NCI-H187 treated with DMSO at 0.1 percent for 48 hours (cell line): ENCODE data around the gene DNAH11.
"Not testable (repeated sequence)": the region's sequence is repeated elsewhere in the genome, so short reads cannot be mapped to it uniquely, and the experiment has no call there.

Experiments
- DNase-seq: peaks from one replicate; lab custom pipeline; 2025; lab: John Stamatoyannopoulos, UW

Gene DNAH11

DNA sequence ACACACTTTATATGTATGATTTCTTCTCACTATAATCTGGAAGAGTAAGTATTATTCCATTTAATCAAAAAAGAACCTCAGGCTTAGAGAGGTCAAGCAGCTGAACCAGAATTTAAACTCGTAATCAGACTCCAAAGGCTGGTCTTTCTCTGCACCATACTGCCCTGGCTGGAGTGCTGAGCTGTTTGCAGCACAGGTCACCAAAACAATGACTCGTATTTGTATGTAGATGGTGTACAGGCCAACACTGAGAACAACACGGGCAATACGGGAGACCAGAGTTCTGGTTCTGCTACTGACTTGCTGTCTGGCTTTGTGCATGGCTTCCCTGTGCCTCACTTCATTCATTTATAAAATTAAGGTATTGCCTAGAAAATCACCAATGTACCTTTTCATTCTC, 344.9 kb downstream of the DNAH11 start:
- no peak for DNase-seq

DNA sequence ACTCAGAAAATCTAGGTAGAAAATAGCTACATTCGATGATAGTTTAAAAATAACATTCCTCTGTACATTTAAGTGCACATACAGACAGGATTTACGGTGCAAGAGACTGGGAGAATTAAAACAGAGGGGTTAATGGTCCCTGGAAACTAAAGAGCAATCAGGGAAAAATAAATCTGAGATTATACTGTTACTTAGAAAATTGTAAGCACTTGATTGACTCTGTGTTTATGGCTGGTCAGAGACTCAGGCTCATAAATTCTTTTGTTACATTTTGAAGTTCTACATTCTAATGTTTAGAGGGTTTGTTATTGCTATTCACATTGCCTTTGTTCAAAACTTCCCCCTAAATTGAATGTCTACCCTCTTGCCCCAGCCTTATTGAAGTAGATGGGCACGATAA, 348.5 kb downstream of the DNAH11 start:
- DNase-seq = no peak

DNA sequence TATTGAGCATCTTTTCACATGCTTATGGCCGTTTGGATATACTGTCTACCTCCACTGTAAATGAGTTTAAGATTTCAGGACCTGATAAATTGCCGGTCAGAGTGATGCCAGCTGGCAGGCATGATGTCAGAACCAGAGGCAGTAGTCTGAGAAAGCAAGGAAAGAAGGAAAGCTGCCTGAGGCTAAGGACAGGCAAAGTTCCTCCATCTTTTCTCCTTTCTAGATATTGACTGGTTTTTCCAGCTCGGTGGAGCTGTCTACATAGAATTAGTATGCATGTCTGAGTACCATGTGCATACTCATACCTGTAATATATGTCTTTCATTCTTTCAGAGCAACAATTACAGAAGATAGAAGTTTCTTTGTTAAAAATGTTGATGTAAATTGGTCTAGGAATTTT, 350.6 kb downstream of the DNAH11 start:
- DNase-seq = no peak

- DNase-seq = no peak
Observed at GRCh38 chr7:21898265-21898930, 355.6 kb downstream of the DNAH11 start.

DNA sequence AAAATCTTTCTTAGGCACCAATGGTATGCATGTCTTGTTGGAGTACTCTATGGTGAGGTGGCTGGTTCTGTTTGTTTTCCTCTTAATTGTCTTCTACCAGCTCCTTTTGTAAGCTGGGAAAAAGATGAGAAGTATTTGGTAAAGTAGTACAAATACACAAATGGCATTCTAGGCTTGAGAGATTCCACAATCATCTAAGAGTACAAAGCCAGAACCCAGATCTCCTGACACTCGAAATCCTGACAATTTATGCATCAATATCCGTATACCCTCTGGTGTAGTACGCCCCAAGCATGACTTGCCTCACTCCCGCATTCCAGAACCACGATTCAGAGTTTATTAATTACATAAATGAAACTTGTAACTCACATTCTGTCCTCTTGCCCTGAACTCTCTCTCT, 359.4 kb downstream of the DNAH11 start:
- no peak for DNase-seq

DNA sequence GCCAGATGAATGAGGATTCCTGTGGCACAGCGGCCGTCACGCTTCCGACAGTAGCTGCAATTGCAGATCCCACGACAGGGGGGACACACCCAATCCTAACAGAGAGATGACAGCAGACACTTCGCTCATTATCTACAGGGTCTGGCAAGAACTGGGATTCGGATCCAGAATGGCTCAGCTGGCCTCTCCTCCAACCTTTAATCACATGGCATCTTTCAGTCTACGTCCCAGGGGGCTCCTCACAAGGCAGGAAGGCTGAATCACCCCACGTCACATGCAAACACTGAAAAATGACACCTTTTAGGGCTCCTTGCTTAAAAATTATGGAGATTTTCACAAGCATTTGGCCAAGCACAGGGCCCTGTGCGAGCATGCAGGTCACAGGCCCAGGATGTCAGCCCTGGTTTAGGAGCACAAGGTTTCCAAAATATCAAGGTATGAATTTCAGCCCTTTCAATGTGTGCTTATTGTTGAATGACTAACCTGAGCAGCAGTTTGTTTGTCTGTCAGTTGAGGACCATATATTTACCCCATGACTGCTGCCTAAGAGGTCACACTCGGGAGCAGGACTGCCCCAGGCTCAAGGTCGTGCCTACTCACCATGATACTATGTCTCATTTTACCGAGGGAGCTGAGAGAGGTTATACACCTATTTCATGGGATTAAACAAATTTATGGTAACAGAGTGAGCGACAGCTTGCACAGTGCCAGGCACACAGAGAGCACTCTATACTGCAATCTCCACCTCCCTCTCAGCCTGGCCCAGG, 360.4 kb downstream of the DNAH11 start:
- no peak for DNase-seq

DNA sequence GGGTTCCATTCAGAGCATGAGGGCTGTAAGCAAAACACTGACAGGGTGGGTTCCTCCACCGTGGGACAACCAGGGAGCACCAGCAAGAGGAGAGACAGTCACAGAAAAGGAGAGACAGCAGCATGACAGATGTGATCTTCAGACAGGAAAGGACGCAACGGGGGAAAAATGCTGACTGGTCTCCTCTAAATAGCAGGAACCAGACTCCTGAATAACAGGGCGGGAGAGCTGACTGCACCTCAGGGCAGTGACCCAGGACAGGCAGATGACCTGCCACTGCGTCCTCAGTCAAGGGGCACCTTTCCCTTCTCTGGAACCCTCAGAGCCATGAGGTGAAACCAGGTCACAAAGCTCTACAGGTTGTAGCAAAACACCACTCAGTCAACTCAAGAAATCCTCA, 365.9 kb downstream of the DNAH11 start:
- DNase-seq = no peak

GRCh38 chr7:21910253-21910652, 367.4 kb downstream of the DNAH11 start:
- no peak for DNase-seq

GRCh38 chr7:21911341-21911875, 368.6 kb downstream of the DNAH11 start:
- DNase-seq = no peak

DNA sequence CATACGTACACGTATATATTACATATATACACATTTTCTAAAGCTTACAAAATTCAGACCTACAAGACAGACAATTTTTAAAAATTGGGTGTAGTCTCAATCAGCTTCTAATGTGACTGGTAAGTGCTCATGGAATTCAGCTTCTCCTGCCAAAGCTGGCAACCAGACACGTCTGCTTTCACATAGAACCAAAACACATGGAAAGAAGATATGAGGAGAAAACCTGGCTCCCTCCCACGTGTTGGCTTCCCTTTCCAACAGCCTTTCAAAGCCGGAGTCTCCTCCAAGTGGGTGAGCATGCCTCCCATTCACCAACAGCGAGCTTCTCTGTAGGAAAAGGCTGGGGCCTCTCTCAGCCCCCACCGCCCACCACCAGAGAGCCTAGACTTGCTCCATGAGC, 369.5 kb downstream of the DNAH11 start:
- no peak for DNase-seq

- DNase-seq = no peak
Observed at GRCh38 chr7:21912931-21913780, 370.3 kb downstream of the DNAH11 start.

DNA sequence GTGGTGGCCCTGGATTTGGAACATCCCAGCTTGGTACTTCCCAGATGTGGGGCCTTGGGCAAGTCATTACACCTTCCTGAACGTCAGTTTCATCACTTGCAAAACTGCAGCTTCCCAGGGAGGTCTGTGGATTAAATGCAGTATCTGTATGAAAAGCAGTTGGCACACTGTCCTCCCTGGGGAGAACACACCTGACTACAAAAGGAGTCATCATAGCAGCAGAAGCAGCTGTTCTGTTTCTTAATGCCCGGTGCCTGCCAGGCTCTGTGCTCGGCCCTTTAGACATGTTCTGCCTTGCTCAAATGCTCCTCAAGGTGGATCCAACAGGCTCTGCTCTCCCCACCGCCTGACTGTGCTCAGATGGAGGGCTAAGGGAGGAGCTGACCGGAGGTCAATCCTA, 371.8 kb downstream of the DNAH11 start:
- no peak for DNase-seq

DNA sequence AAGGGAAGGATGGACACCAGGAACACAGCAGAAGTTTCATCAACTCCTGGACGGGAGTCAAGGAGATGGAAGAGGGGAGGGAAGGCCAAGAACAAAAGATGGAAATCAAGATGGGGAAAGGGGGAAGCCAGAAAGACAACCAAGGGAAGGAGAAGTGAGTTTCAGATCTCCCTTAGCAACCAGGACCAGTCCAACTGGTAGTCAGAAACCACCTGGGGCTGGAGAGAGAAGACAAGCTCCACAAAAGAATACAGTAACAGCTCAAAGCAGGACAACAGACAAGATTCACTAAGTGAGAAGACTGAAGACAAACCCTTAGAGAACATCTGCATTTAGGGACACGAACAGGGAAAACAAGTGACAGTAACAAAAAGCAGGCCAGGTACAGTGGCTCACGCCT, 372.3 kb downstream of the DNAH11 start:
- no peak for DNase-seq

- no peak for DNase-seq
Observed at GRCh38 chr7:21916176-21916575, 373.3 kb downstream of the DNAH11 start.

GRCh38 chr7:21916629-21917028, 373.8 kb downstream of the DNAH11 start:
- no peak for DNase-seq

- DNase-seq = no peak
Observed at GRCh38 chr7:21918216-21918615, 375.4 kb downstream of the DNAH11 start.

DNA sequence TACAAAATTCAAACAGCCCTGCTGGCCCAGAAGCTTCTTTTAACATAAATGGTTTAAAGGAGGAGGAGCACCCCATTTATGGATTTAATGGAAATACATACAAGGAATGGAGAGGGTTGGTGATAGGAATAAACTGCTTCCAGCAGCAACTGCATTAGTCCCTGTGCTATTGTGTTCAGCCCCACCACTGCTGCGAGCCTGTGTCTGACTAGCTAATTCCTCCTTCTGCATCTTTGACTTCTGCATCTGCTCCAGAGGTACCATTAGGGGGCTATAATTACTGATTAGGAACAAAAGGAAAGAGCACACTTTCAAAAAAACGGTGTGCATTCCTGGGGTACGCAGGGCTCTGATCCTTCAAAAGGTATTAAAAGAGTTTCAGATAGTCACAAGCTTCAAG, 378.1 kb downstream of the DNAH11 start:
- no peak for DNase-seq

DNA sequence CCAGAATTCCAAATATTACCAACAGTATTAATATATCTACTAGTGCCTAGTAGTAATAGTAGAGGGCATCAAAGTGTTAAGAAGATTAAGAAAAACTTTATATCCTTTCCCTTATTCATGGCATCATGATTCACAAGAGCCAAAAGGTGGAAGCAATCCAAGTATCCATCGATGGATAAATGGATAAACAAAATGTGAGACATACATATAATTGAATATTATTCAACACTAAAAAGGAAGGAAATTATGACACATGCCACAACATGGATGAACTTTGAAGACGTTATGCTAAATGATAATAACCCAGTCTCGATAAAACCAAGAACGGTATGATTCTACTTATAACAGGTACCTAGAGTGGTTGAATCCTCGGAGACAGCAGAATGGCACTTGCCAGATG, 379.8 kb downstream of the DNAH11 start:
- no peak for DNase-seq

- peak; percentile 39 for DNase-seq
Observed at GRCh38 chr7:21923658-21924057, 380.8 kb downstream of the DNAH11 start.

DNA sequence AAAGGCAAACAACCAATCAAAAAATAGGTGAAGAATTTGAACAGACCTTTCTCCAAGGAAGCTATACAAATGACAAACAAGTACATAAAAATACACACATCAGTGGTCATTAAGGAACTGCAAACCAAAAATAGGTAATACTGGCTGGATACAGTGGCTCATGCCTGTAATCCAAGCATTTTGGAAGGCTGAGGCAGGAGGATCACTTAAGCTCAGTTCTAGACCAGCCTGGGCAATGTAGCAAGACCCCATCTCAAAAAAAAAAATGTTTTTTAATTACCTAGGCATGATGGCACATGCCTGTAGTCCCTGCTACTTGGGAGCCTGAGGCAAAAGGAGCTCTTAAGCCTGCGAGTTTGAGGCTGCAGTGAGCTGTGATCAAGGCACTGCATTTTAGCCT, 383.6 kb downstream of the DNAH11 start:
- DNase-seq = no peak

DNA sequence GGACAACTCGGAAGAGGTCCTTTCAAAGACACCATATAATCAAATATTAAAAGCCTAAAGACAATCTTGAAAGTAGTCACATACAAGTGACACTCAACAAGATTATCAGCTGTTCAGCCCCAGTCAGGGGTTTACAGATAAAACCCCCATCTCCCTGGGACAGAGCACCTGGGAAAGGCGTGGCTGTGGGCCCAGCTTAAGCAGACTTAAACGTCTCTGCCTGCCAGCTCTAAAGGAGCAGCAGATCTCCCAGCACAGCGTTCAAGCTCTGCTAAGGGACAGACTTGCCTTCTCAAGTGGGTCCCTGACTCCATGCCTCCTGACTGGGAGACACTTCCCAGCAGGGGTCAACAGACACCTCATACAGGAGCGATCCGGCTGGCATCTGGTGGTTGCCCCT, 384.9 kb downstream of the DNAH11 start:
- no peak for DNase-seq

DNA sequence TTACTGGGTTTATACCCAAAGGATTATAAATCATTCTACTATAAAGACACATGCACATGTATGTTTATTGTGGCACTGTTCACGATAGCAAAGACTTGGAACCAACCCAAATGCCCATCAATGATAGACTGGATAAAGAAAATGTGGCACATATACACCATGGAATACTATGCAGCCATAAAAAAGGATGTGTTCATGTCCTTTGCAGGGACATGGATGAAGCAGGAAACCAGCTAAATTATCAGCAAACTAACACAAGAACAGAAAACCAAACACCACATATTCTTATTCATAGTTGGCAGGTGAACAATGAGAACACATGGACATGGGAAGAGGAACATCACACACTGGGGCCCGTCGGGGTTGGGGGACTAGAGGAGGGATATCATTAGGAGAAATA, 390.5 kb downstream of the DNAH11 start:
- DNase-seq = not testable (repeated sequence)

- no peak for DNase-seq
Observed at GRCh38 chr7:21934808-21935207, 392.0 kb downstream of the DNAH11 start.
